OCI-M2 (cell line): ENCODE data around the gene PIP5K1C.

Experiments
- DNase-seq: peaks from one replicate; lab custom pipeline; 2025; ENCODE audit not compliant: unreplicated experiment; lab: John Stamatoyannopoulos, UW

The PIP5K1C gene

GRCh38 chr19:3664879-3665642 is 35.2 kb downstream of the PIP5K1C start:
- no peak for DNase-seq

GRCh38 chr19:3663838-3664237 is 36.4 kb downstream of the PIP5K1C start:
- no peak for DNase-seq

- DNase-seq: no peak
Observed at GRCh38 chr19:3661284-3662238, 38.7 kb downstream of the PIP5K1C start.

GRCh38 chr19:3660493-3661219 is 39.6 kb downstream of the PIP5K1C start:
- DNase-seq: no peak

GRCh38 chr19:3659746-3660112 is 40.5 kb downstream of the PIP5K1C start:
- DNase-seq: no peak

GRCh38 chr19:3658870-3659745 is 41.2 kb downstream of the PIP5K1C start:
- DNase-seq: no peak

- DNase-seq: no peak
Observed at GRCh38 chr19:3658004-3658869, 42.0 kb downstream of the PIP5K1C start.

GRCh38 chr19:3657395-3657769 is 42.9 kb downstream of the PIP5K1C start:
- DNase-seq: no peak

- DNase-seq: no peak
Observed at GRCh38 chr19:3656747-3657394, 43.4 kb downstream of the PIP5K1C start.

GRCh38 chr19:3656073-3656746 is 44.1 kb downstream of the PIP5K1C start:
- DNase-seq: no peak

GRCh38 chr19:3655402-3656072 is 44.7 kb downstream of the PIP5K1C start:
- no peak for DNase-seq

- no peak for DNase-seq
Observed at GRCh38 chr19:3653865-3654513, 46.3 kb downstream of the PIP5K1C start.

GRCh38 chr19:3653081-3653795 is 47.0 kb downstream of the PIP5K1C start:
- no peak for DNase-seq

GRCh38 chr19:3652422-3652821 is 47.8 kb downstream of the PIP5K1C start:
- no peak for DNase-seq

- no peak for DNase-seq
Observed at GRCh38 chr19:3651684-3652083, 48.6 kb downstream of the PIP5K1C start.

GRCh38 chr19:3649888-3650287 is 50.4 kb downstream of the PIP5K1C start:
- no peak for DNase-seq
